Femur (tissue), 1 donor: ENCODE results near the gene RPL12.
A peak's percentile ranks its signal among the peaks of the same experiment; 100 is the strongest.

ENCODE experiments used
- DNase-seq: peaks from one replicate; pipeline ENCODE4 v3.0.0-alpha.2; 2017

RPL12 gene

DNA sequence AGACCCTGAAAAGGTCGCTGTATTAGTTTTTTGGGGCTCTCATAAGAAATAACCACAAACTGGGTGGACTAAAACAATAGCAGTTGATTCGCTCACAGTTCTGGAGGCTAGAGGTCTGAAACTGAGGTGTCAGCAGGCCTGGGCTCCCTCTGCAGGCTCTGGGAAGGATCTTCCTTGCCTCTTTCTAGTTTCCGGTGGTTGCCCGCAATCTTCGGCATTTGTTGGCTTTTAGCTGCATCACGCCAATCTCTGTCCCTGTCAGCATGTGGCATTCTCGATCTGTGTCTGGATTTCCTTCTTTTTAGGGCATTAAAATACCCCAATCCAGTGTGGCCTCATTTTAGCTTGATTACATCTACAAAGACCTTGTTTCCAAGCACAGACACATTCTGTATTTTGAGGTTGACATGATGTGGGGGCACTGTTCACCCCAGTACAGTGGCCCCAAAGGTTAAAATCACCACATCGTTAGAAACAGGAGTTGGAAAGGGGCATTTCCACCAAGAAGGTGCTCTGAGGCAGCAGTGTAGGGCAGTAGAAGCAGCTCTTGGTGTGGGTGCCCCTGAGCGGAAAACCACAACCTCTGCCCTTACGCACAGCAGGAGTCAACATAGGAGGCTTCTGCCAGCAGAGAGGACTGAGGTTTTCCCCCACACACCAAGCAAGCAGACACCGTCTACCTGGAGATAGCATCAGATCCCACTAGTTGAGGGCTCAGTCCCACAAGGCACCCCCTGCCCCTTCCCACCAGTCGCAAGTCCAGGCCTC is 13.5 kb downstream of the RPL12 start:
- DNase-seq: no peak

DNA sequence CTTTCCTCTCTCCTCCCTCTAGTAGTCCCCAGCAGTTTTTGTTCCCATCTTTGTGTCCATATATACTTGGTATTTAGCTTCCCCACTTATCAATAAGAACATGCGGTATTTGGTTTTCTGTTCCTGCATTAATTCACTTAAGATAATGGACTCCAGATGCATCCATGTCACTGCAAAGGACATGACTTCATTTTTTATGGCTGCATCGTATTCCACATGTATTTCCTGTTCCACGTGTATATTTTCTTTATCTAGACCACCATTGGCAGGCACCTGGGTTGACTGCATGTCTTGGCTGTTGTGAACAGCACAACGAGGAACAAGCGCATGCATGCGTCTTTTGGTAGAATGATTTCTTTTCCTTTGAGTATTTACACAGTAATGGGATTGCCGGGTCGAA is 20.8 kb downstream of the RPL12 start:
- DNase-seq: no peak

DNA sequence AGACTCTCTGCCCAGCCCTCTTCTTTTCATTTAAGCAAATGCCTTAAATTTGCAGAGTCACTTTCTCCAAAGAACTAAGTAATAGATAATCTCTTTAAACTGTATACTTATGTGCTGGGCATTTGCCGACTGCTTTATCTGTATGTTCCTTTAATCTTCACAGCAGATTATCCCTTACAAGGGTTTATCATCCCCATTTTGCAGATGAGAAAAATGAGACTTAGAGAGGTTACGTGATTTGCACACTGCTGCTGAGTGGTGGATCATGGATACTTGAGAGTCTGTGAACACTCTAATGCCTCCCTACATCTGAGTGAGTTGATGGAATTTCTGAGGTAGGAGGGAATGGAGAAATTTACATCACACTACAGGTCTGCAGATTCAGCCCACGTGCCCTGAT is 22.9 kb downstream of the RPL12 start:
- no peak for DNase-seq

DNA sequence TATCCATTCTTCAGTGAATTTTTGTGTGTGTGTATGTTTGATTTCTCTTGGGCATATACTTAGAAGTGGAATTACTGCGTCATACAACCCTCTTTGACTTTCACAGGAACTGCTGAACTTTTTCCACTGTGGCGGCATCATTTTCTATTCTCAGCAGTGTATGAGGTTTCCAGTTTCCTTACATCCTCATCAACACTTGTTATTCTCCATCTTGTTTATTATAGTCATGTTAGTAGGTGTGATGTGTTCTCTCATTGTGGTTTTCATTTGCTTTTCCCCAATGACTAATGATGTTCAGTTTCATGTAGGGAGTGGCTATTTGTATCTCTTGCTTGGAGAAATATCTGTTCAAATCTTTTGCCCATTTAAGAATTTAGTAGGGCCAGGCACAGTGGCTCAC is 24.4 kb downstream of the RPL12 start:
- DNase-seq: no peak

DNA sequence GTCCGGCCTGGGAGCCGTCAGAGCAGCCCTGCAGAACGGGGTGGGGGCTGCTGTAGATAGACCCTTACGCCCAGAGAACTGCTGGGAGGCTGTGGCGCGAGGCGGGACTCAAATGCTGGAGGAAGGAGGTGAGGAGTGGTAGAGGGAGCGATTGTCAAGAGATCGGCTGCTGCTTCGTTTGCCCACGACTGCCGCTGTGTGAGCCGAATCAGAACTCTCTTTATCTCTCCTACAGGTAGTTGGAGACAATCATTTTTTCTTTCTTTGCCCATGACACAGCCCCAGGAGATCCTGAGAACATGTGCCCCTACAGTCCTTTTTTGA is 26.6 kb downstream of the RPL12 start:
- no peak for DNase-seq

DNA sequence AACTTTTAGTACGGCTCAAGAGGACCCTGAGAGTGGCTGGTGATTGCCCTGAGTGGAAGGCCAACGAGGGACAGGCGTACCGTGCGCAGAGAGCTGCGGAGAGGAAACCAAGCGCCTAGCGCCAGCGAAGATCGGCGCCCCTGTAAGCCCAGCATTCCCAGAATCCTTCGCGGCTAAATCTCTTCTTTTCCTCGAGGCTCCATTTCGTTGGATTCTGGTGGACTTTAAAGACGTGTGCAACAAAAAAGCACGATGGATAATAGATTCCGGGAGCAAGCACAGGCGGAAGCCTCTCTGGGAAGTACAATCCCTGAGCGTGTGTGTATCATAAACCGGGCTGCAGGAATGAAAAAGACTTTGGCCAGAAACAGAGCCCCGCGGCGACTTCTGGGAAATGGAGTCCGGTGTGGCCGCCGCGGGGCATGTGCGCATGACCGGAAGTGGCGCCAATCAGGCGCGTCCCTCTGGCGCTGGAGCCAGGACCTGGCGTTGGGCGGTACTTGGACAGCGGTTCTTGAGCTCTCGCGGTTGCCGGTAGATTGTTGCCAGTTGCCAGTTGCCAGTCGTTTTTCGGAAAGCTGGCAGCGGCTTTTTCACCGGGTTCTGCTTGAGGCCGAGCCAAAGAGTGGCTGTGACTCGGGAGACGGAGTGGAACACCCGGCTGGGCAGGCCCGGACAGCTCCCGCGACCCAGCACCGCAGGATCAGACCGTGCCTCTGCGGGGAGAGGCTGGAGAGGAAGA is 27.1 kb downstream of the RPL12 start, which contains the start of gene ZNF79:
ZNF79 (plus strand) TSS at position 449 of the 742 bp plus-strand sequence. CDS start 406 bp downstream, outside the sequence.
- peak; percentile 97 for DNase-seq

DNA sequence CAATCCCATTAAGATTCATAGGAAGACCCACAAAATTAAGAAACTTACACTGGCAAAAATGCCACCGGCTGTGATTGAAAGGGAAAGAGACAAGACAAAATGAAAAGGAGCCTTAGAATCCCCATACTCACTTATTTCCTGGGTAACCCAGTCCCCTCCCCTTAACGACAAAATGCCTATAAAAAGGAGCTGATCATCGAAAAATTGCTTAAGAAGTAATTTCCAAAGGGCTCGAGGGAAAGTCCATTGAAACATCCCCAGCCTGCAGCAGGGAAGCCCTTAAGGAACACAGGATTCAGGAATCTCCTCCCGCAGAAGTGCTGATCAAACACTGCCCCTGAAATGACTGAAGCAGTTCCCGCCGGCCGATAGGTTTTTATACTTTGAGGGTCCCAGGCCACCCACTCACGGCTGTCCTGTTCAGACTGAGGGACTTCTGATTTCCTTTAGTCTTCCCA is 27.7 kb downstream of the RPL12 start:
- no peak for DNase-seq

DNA sequence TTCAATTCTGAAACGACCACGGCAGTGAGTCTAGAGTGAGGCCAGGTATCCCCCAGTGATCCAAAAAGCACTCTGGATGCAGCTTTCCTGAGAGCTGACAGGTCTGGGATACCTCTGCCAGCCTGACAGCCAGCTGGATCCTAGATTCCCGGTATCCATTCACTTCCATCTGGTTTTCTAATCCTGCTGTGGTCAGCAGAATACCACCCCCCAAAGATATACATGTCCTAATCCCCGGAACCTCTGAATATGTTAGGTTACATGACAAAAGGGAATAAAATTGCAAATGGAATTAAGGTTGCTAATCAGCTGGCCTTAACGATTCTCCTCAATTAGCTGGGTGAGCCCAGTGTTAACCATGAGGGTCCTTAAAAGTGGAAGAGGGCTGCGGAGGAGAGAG is 28.4 kb downstream of the RPL12 start:
- no peak for DNase-seq

DNA sequence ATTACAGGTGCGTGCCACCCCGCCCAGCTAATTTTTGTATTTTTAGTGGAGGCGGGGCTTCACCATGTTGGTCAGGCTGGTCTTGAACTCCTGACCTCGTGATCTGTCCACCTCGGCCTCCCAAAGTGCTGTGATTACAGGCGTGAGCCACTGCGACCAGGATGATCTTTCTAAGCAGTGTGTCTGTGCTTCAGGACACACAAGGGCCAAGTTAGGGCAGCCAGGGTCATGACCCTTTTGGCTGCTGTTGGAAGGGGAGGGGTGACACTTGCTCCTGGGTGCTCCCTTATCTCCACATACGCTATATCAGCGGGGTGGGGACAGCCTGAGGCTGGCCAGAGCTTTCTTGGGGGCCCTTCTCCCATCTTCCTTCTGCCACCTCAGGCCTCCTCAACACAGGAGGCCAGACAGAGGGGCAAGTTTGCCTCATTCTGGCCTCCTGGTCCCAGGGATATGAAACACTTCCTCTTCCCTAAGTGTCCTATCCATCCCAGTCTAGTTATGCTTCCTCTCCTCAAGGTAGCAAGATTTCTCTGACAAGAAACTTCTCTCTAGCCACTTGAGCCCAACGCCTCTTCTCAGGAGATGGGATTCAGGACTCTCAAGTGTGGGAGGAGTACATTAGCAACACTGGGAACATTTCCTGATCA is 28.9 kb downstream of the RPL12 start:
- DNase-seq: no peak

DNA sequence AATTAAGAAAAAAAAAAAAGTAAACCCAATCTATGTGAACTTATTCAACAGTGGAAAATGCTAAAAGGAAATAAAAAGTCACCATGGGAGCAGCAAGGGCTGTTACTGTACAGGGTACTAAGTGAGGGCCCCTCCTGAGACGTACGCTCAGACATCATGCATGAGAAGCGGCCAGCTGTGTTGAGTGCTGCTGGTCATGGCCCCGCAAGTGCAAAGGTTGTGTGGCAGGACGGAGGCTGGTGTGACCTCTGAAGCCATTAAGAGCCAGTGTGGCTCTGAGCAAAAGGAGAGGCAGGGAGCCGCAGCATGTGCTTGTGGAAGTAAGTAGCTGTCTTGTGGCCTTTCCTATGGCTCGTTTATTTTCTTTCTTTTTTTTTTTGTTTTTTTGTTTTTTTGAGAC is 30.1 kb downstream of the RPL12 start:
- no peak for DNase-seq

DNA sequence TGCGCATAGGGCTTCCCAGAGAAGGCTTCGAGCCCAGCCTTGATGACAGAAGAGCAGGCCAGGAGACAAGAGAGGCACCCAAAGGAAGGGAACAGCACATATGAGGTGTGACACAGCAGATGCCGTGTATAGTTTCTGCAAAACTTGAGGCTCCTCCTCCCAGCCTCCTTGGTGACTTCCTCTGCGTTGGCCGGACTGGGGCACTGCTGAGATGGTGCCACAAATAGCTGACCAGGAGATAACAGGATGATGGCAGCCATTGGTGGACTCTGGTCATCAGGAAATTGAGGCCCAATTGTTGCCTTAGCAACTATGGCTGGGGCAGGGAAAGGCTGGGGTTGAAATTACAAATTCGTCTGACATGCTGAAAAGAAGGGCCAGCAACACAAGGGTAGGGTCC is 31.9 kb downstream of the RPL12 start:
- no peak for DNase-seq

DNA sequence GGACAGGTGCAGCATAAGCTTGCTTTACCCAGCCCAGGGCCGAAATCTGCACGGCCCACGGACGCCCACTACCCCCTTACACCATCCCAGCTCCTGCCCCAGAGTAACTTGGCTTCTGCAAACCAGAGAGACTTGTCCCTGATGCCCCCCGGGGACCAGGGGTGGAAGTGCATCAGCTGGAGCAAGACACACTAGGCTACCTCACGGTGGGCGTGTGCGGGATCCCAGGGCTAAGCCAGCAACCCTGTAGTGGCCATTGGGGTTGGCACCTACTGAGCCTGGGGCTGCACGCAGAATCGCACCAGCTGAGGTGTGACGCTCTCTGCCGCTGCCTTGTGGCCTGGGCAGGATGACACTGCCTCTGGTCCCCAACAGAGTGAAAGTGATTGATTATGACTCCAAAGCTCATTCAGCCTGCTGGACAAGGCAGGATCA is 33.2 kb downstream of the RPL12 start:
- no peak for DNase-seq

DNA sequence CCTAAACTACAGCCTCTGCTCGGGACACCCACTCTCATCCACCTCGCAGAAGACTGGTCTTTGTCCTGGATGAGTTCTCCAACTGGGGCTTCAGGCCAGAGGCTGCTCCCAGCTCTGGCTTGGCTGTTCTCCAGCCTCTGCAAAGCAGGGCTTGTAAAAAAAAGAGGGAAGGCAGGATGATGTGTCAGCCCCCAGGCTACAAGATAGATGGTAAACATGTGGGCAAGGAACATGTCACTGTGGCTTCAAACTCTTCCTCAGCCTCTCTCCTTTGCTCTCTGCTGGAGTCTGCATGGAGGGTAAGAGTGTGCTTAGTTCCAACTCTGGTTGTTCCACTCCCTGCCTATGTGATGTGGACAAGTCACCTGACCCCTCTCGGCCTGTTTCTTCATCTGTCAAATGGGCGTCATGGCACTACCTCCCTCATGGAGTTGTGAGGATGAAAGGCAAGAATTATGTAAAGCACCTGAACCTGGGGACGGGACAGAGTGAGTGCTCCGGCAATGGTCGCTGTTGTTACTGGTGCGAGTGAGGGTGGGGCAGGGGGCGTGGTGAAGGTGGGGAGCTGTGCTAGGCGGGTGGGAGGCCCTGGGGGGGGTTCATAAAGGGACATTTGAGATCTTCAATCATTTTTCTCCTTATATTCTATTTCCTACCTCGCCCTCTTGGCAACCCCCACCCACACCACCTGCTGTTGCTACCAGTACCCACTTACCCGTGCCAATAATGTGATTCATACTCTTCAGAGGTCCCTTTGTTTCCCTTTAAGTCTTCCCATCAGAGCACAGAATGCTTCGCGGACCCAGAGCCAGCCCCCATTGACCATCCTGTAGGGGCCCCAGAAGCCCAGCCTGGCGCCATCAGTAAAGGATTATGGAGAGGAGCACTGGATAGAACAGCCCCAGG is 33.8 kb downstream of the RPL12 start:
- DNase-seq: no peak

DNA sequence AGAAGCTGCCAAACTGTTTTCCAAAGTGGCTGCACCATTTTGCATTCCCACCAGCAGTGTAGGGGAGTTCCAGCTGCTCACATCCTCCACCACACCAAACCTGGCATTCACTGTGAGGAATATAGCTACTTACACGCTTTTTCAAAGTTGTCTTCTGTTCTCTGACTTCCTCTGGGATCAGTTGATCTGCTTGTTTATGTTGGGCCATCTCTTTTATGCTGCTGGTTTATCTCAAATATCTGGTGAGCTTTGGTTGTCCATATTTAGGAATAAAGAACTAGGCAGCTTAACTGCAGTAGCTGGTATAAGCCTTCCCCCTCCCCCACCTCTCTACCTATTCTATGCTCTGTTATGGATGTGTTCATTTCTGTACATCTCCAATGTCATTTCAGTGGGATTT is 35.5 kb downstream of the RPL12 start:
- no peak for DNase-seq

DNA sequence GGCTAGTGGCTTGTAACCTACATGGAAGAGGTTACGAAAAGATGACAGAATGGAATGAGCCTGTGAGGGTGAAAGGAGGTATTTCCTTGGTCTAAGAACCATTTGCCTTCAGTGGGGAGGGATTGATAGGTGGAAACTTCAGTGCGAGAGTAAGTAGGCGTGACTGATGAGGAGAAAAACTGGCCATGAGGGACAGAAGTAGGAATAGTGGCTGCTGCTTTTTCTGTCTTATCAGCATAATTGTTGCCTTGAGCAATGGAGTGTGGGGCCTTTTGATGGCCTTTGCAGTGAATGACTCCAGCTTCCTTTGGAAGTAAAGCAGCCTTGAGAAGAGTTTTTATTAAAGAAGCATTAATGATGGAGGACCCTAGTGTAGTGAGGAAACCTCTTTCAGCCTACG is 36.1 kb downstream of the RPL12 start:
- no peak for DNase-seq

DNA sequence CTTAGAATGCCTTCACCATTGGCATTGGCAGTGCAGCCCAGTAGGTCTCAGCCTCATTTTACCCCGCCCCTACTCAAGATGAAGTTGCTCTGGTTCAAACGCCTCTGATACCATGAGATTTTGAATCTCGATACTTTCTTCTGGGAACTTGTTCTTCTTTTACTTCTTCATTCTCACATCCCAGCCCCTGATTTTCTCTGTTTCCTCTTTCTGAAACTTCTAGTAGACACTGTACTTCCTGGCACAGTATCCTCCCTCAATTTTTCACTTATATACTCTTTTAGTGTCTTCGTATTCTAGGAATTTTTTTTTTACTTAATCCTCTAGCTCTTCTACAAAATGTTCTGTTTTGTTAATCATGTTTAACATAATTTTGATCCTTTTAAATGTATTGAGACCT is 40.1 kb downstream of the RPL12 start:
- DNase-seq: no peak

DNA sequence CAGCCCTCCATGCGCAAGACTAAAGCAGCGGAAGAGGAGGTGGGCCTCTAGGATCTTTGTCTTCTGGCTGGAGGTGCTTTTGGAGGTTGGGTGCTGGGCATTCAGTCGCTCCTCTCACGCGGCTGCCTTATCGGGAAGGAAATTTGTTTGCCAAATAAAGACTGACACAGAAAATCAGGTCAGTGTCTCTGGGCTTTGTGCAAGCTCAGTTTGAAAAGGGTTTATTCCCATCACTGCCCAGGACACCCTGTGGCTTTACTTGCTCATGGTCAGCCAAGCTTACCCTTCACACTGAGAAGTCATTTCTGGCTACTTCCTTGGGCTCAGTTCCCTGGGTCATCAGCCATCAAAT is 43.7 kb downstream of the RPL12 start:
- DNase-seq: no peak

DNA sequence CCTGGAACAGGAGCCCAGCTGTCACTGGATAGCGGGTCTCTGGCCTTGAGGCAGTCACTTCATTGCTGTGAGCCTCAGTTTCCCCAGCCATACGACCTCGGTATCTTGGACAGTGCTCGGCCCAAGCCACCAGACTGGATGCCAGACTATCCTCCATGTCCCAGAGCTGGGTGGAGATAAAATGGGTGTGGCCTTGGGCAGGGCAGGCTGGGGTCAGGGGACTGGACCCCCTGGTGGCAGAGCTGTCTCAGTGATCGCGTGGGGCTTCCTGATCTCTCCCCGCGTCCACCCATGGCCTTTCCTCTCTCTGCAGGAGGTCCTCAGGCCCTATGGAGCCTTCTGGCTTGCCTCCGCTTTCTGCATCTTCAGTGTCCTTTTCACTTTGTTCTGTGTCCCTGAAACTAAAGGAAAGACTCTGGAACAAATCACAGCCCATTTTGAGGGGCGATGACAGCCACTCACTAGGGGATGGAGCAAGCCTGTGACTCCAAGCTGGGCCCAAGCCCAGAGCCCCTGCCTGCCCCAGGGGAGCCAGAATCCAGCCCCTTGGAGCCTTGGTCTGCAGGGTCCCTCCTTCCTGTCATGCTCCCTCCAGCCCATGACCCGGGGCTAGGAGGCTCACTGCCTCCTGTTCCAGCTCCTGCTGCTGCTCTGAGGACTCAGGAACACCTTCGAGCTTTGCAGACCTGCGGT is 44.3 kb downstream of the RPL12 start:
- DNase-seq: no peak

DNA sequence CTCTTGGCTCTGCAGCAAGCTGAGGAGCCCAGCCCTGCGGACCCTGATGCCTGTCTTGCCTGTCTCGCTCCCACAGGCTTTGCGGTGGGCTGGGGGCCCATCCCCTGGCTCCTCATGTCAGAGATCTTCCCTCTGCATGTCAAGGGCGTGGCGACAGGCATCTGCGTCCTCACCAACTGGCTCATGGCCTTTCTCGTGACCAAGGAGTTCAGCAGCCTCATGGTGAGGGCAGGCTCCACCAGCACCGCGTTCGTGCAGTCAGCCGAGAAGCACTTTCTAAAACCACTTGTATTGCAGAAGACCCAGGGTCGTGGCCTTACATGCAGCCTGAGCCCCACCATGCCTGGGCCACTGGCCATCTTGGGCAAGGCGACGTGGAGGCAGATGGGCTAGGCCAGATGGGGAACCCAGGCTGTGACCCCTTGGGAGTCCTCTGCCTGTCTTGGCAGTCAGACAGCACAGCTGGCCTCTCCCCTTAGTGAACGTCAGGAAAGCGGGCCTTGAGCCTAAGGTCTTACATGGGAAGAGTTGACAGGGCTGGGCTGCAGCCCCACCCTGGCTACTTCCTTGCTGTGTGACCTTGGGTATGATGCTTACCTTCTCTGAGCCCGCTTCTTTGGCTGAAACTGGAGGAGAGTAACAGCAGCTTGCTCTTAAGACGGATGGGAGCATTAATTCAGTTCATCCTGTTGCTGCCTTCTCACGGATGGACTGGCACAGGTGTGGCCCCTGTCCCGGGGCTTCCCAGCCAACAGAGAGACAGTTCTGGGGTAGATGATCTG is 45.7 kb downstream of the RPL12 start:
- no peak for DNase-seq

DNA sequence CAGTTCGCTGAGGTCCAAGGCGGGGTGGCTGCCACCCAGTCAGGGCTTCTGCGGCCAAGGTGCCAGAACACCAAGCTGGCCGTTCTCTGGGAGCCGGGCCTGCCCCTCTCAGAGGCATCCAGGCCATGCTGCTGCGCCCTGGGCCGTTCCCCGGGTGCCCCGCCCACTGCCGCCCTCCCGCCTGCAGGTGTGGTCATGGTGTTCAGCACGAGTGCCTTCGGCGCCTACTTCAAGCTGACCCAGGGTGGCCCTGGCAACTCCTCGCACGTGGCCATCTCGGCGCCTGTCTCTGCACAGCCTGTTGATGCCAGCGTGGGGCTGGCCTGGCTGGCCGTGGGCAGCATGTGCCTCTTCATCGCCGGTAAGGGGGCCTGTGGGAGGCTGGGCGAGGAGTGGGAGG is 46.6 kb downstream of the RPL12 start:
- DNase-seq: no peak

DNA sequence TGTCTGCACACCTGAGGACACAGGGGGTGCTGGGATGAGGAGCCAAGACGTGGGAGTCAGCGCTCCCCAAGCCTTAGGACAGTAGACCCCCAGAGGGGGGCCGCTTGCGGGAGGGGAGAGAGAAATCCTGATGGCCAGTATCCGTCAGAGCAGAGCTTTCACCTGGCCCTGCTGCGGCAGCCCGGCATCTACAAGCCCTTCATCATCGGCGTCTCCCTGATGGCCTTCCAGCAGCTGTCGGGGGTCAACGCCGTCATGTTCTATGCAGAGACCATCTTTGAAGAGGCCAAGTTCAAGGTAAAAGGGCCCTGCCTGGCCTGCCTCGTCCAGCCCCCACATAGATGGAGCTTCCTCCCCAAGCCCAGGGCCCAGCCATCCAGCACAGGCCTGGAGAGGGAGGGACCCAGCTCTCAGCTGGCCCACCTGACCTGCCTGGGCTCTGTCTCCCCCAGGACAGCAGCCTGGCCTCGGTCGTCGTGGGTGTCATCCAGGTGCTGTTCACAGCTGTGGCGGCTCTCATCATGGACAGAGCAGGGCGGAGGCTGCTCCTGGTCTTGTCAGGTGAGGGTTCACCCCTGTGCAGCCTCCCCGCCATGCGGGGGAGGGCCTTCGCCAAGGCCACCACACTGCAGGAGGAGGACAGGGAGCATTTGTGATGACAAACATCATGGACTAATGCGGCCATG is 47.6 kb downstream of the RPL12 start:
- no peak for DNase-seq
